ENCODE results near the gene PMVK.
"Not testable (repeated sequence)": the region's sequence is repeated elsewhere in the genome, so short reads cannot be mapped to it uniquely, and the experiment has no call there.

The PMVK gene

GRCh38 chr1:154934358-154934948 is 2.1 kb downstream of the PMVK start:
- Histone ChIP-seq H3K4me1 (ENCODE audit: control insufficient read depth in 1 of 2, insufficient read depth in 2 of 2, low read length in 2 of 2) (peaks cover 0 to 9% of the 10 kb centered on the region in 2 donors), H3K27me3 (ENCODE audit: low read depth, low read length) (no peaks in the 10 kb centered on the region), H3K36me3 (ENCODE audit: control insufficient read depth in 1 of 2, insufficient read depth in 2 of 2, low read length in 2 of 2) (peaks cover 6 to 25% of the 10 kb centered on the region in 2 donors), H3K9me3 (ENCODE audit: control insufficient read depth in 1 of 2, low read length in 2 of 2) (no peaks in the 10 kb centered on the region), H3K27ac (ENCODE audit: low read length) (no peak overlapping the region), H3K4me3 (ENCODE audit: low read depth in 1 of 2, low read length in 2 of 2) (no peak overlapping the region)

- H3K27ac ChIP-seq (ENCODE audit: low read length): peak overlapping the region; percentile 70
- no peaks in the 10 kb centered on the region for H3K9me3 ChIP-seq (ENCODE audit: control insufficient read depth in 1 of 2, low read length in 2 of 2)
- H3K27me3 ChIP-seq (ENCODE audit: low read depth, low read length): no peaks in the 10 kb centered on the region
- H3K36me3 ChIP-seq (ENCODE audit: control insufficient read depth in 1 of 2, insufficient read depth in 2 of 2, low read length in 2 of 2): peaks cover 17 to 33% of the 10 kb centered on the region in 2 donors
- H3K4me1 ChIP-seq (ENCODE audit: control insufficient read depth in 1 of 2, insufficient read depth in 2 of 2, low read length in 2 of 2): peaks cover 0 to 9% of the 10 kb centered on the region in 2 donors
- no peak overlapping the region for H3K4me3 ChIP-seq (ENCODE audit: low read depth in 1 of 2, low read length in 2 of 2)
These were observed 4.5 kb downstream of the PMVK start for GRCh38 chr1:154931940-154932487.

- H3K4me1 ChIP-seq (ENCODE audit: control insufficient read depth in 1 of 2, insufficient read depth in 2 of 2, low read length in 2 of 2): no peaks in the 10 kb centered on the region
- H3K9me3 ChIP-seq (ENCODE audit: control insufficient read depth in 1 of 2, low read length in 2 of 2): no peaks in the 10 kb centered on the region
- no peak overlapping the region for H3K27ac ChIP-seq (ENCODE audit: low read length)
- no peak overlapping the region for H3K4me3 ChIP-seq (ENCODE audit: low read depth in 1 of 2, low read length in 2 of 2)
- no peaks in the 10 kb centered on the region for H3K27me3 ChIP-seq (ENCODE audit: low read depth, low read length)
- H3K36me3 ChIP-seq (ENCODE audit: control insufficient read depth in 1 of 2, insufficient read depth in 2 of 2, low read length in 2 of 2): peaks cover 48 to 66% of the 10 kb centered on the region in 2 donors
These were observed 10.3 kb downstream of the PMVK start for GRCh38 chr1:154926201-154926600.

- H3K9me3 ChIP-seq (ENCODE audit: control insufficient read depth in 1 of 2, low read length in 2 of 2): no peaks in the 10 kb centered on the region
- no peaks in the 10 kb centered on the region for H3K4me1 ChIP-seq (ENCODE audit: control insufficient read depth in 1 of 2, insufficient read depth in 2 of 2, low read length in 2 of 2)
- H3K36me3 ChIP-seq (ENCODE audit: control insufficient read depth in 1 of 2, insufficient read depth in 2 of 2, low read length in 2 of 2): peaks cover 48 to 62% of the 10 kb centered on the region in 2 donors
- H3K27me3 ChIP-seq (ENCODE audit: low read depth, low read length): no peaks in the 10 kb centered on the region
- no peak overlapping the region for H3K4me3 ChIP-seq (ENCODE audit: low read depth in 1 of 2, low read length in 2 of 2)
- no peak overlapping the region for H3K27ac ChIP-seq (ENCODE audit: low read length)
These were observed 11.0 kb downstream of the PMVK start for GRCh38 chr1:154925335-154926170.

GRCh38 chr1:154923695-154924094 is 12.8 kb downstream of the PMVK start:
- Histone ChIP-seq H3K36me3 (ENCODE audit: control insufficient read depth in 1 of 2, insufficient read depth in 2 of 2, low read length in 2 of 2) (peaks cover 35 to 52% of the 10 kb centered on the region in 2 donors), H3K4me1 (ENCODE audit: control insufficient read depth in 1 of 2, insufficient read depth in 2 of 2, low read length in 2 of 2) (no peaks in the 10 kb centered on the region), H3K9me3 (ENCODE audit: control insufficient read depth in 1 of 2, low read length in 2 of 2) (no peaks in the 10 kb centered on the region)

GRCh38 chr1:154913273-154913672 is 23.2 kb downstream of the PMVK start:
- H3K4me3 ChIP-seq (ENCODE audit: low read depth in 1 of 2, low read length in 2 of 2): no peak overlapping the region
- no peak overlapping the region for H3K27ac ChIP-seq (ENCODE audit: low read length)

More at GRCh38 chr1:154923695-154924094, 12.8 kb downstream of the PMVK start:
- no peak overlapping the region for H3K27ac ChIP-seq (ENCODE audit: low read length)
- no peak overlapping the region for H3K4me3 ChIP-seq (ENCODE audit: low read depth in 1 of 2, low read length in 2 of 2)
- no peaks in the 10 kb centered on the region for H3K27me3 ChIP-seq (ENCODE audit: low read depth, low read length)

GRCh38 chr1:154912755-154913154 is 23.8 kb downstream of the PMVK start:
- H3K9me3 ChIP-seq (ENCODE audit: control insufficient read depth in 1 of 2, low read length in 2 of 2): no peaks in the 10 kb centered on the region
- H3K4me1 ChIP-seq (ENCODE audit: control insufficient read depth in 1 of 2, insufficient read depth in 2 of 2, low read length in 2 of 2): no peaks in the 10 kb centered on the region
- H3K36me3 ChIP-seq (ENCODE audit: control insufficient read depth in 1 of 2, insufficient read depth in 2 of 2, low read length in 2 of 2): no peaks in the 10 kb centered on the region
- H3K4me3 ChIP-seq (ENCODE audit: low read depth in 1 of 2, low read length in 2 of 2): no peak overlapping the region
- no peak overlapping the region for H3K27ac ChIP-seq (ENCODE audit: low read length)
- no peaks in the 10 kb centered on the region for H3K27me3 ChIP-seq (ENCODE audit: low read depth, low read length)

More at GRCh38 chr1:154913273-154913672, 23.2 kb downstream of the PMVK start:
- Histone ChIP-seq H3K4me1 (ENCODE audit: control insufficient read depth in 1 of 2, insufficient read depth in 2 of 2, low read length in 2 of 2) (no peaks in the 10 kb centered on the region), H3K27me3 (ENCODE audit: low read depth, low read length) (no peaks in the 10 kb centered on the region), H3K9me3 (ENCODE audit: control insufficient read depth in 1 of 2, low read length in 2 of 2) (no peaks in the 10 kb centered on the region), H3K36me3 (ENCODE audit: control insufficient read depth in 1 of 2, insufficient read depth in 2 of 2, low read length in 2 of 2) (no peaks in the 10 kb centered on the region)

- no peaks in the 10 kb centered on the region for H3K27me3 ChIP-seq (ENCODE audit: low read depth, low read length)
- no peak overlapping the region for H3K27ac ChIP-seq (ENCODE audit: low read length)
- no peak overlapping the region for H3K4me3 ChIP-seq (ENCODE audit: low read depth in 1 of 2, low read length in 2 of 2)
- H3K36me3 ChIP-seq (ENCODE audit: control insufficient read depth in 1 of 2, insufficient read depth in 2 of 2, low read length in 2 of 2): no peaks in the 10 kb centered on the region
- no peaks in the 10 kb centered on the region for H3K4me1 ChIP-seq (ENCODE audit: control insufficient read depth in 1 of 2, insufficient read depth in 2 of 2, low read length in 2 of 2)
- H3K9me3 ChIP-seq (ENCODE audit: control insufficient read depth in 1 of 2, low read length in 2 of 2): no peaks in the 10 kb centered on the region
These were observed 24.6 kb downstream of the PMVK start for GRCh38 chr1:154911691-154912550.

- Histone ChIP-seq H3K4me3 (ENCODE audit: low read depth in 1 of 2, low read length in 2 of 2) (no peak overlapping the region), H3K36me3 (ENCODE audit: control insufficient read depth in 1 of 2, insufficient read depth in 2 of 2, low read length in 2 of 2) (no peaks in the 10 kb centered on the region), H3K27ac (ENCODE audit: low read length) (no peak overlapping the region), H3K27me3 (ENCODE audit: low read depth, low read length) (no peaks in the 10 kb centered on the region), H3K9me3 (ENCODE audit: control insufficient read depth in 1 of 2, low read length in 2 of 2) (no peaks in the 10 kb centered on the region), H3K4me1 (ENCODE audit: control insufficient read depth in 1 of 2, insufficient read depth in 2 of 2, low read length in 2 of 2) (no peaks in the 10 kb centered on the region)
These were observed 25.7 kb downstream of the PMVK start for GRCh38 chr1:154910851-154911250.

- H3K27me3 ChIP-seq (ENCODE audit: low read depth, low read length): no peaks in the 10 kb centered on the region
These were observed 27.6 kb downstream of the PMVK start for GRCh38 chr1:154908937-154909336.

GRCh38 chr1:154908129-154908528 is 28.4 kb downstream of the PMVK start:
- H3K27ac ChIP-seq (ENCODE audit: low read length): not testable (repeated sequence)

More at GRCh38 chr1:154908937-154909336, 27.6 kb downstream of the PMVK start:
- Histone ChIP-seq H3K9me3 (ENCODE audit: control insufficient read depth in 1 of 2, low read length in 2 of 2) (no peaks in the 10 kb centered on the region), H3K4me1 (ENCODE audit: control insufficient read depth in 1 of 2, insufficient read depth in 2 of 2, low read length in 2 of 2) (no peaks in the 10 kb centered on the region), H3K27ac (ENCODE audit: low read length) (no peak overlapping the region), H3K4me3 (ENCODE audit: low read depth in 1 of 2, low read length in 2 of 2) (no peak overlapping the region), H3K36me3 (ENCODE audit: control insufficient read depth in 1 of 2, insufficient read depth in 2 of 2, low read length in 2 of 2) (no peaks in the 10 kb centered on the region)

More at GRCh38 chr1:154908129-154908528, 28.4 kb downstream of the PMVK start:
- H3K9me3 ChIP-seq (ENCODE audit: control insufficient read depth in 1 of 2, low read length in 2 of 2); H3K4me3 ChIP-seq (ENCODE audit: low read depth in 1 of 2, low read length in 2 of 2); H3K36me3 ChIP-seq (ENCODE audit: control insufficient read depth in 1 of 2, insufficient read depth in 2 of 2, low read length in 2 of 2); H3K27me3 ChIP-seq (ENCODE audit: low read depth, low read length); H3K4me1 ChIP-seq (ENCODE audit: control insufficient read depth in 1 of 2, insufficient read depth in 2 of 2, low read length in 2 of 2): not testable (repeated sequence)

All from muscle layer of duodenum (tissue), 2 donors.